B cell (primary cell): ENCODE data around the gene SLC29A4. TPM values are rescaled to one million over a fixed set of nuclear protein-coding genes. Genes with fewer than 3 reads are reported as not detected.

Source experiments
- ATAC-seq: fragments of 200-7000 bp; cut with Tn5 transposase; one replicate; pipeline ENCODE4 v1.10.0; 2021; ENCODE audit warnings: low read depth, mild to moderate bottlenecking, moderate number of reproducible peaks, moderate library complexity
- CTCF ChIA-PET: fragments of 350-600 bp; sonication (Branson Sonifier 250); formaldehyde crosslinking; loops from one replicate; lab custom pipeline; 2021; ENCODE audit warnings: antibody characterized with exemption, inconsistent platforms; lab: Charles Lee
- POLR2A ChIA-PET: fragments of 350-600 bp; sonication (Branson Sonifier 250); formaldehyde crosslinking; loops from one replicate; lab custom pipeline; 2021; ENCODE audit warnings: antibody characterized with exemption; lab: Charles Lee
- DNase-seq: peaks from one replicate; pipeline ENCODE4 v3.0.0; 2013
- H2AFZ ChIP-seq: 2 replicates; pipeline ENCODE4 v1.6.1; 2012; ENCODE audit warnings: mild to moderate bottlenecking, low read depth, low read length; ENCODE audit not compliant: insufficient read depth, poor library complexity, severe bottlenecking
- H3K27ac ChIP-seq, 2 donors: 1 replicate in 1 of 2; 2 replicates in 1 of 2; pipeline ENCODE4 v1.5.1; 2012 to 2013; ENCODE audit warnings: low read length in 2 of 2, mild to moderate bottlenecking in 2 of 2, moderate library complexity in 1 of 2
- H3K27me3 ChIP-seq, 4 experiments: fragments of 200-600 bp in 1 of 4; sonication (generic) in 1 of 4; replicated peaks in 1 of 4; 1 replicate in 2 of 4; 2 replicates in 2 of 4; pipeline versions ENCODE4 v1.6.1 to v1.7.0; 2013 to 2016; ENCODE audit warnings: low read length in 3 of 4, mild to moderate bottlenecking in 2 of 4, mixed read lengths in 1 of 4, moderate library complexity in 1 of 4; ENCODE audit not compliant: insufficient read depth in 4 of 4, control insufficient read depth in 3 of 4; ENCODE audit errors: control extremely low read depth in 1 of 4
- H3K36me3 ChIP-seq, 2 experiments: replicated peaks in 1 of 2; 1 replicate in 1 of 2; 2 replicates in 1 of 2; pipeline versions ENCODE4 v1.6.1 to v1.7.1; 2013; ENCODE audit warnings: low read length in 1 of 2; ENCODE audit not compliant: insufficient read depth in 2 of 2, control insufficient read depth in 1 of 2; ENCODE audit errors: control extremely low read depth in 1 of 2, extremely low read depth in 1 of 2
- H3K4me1 ChIP-seq, 2 donors: fragments of 200-600 bp in 1 of 2; sonication (generic) in 1 of 2; 1 replicate in 1 of 2; 2 replicates in 1 of 2; pipeline versions ENCODE4 v1.5.1 to v1.6.1; 2013 to 2017; ENCODE audit warnings: low read length in 2 of 2; ENCODE audit not compliant: control insufficient read depth in 2 of 2, insufficient read depth in 2 of 2
- H3K4me2 ChIP-seq: replicated peaks from 2 replicates; pipeline ENCODE3; 2012; ENCODE audit warnings: mild to moderate bottlenecking, low read depth, low read length; ENCODE audit not compliant: poor library complexity, severe bottlenecking
- H3K4me3 ChIP-seq, 5 experiments: fragments of 200-600 bp in 1 of 5; sonication (generic) in 1 of 5; 1 replicate in 3 of 5; 2 replicates in 2 of 5; pipeline versions ENCODE4 v1.5.1 to v1.7.0; 2011 to 2016; ENCODE audit warnings: low read length in 4 of 5, mild to moderate bottlenecking in 4 of 5, low read depth in 2 of 5, control low read depth in 1 of 5, moderate library complexity in 1 of 5; ENCODE audit not compliant: insufficient read depth in 1 of 5; ENCODE audit errors: control extremely low read depth in 1 of 5, extremely low read depth in 1 of 5
- H3K79me2 ChIP-seq: fragments of 200-600 bp; sonication (generic); one replicate; pipeline ENCODE4 v1.6.0; 2016; ENCODE audit warnings: low read length; ENCODE audit not compliant: control insufficient read depth, insufficient read depth
- H3K9ac ChIP-seq: fragments of 200-600 bp; sonication (generic); 2 replicates; pipeline ENCODE4 v1.6.1; 2017; ENCODE audit warnings: mild to moderate bottlenecking, low read length, moderate library complexity
- H3K9me3 ChIP-seq, 3 donors: one replicate each; pipeline versions ENCODE4 v1.6.1 to v1.7.1; 2013; ENCODE audit warnings: low read length in 2 of 3; ENCODE audit not compliant: control insufficient read depth in 2 of 3, insufficient read depth in 1 of 3; ENCODE audit errors: control extremely low read depth in 1 of 3
- H4K20me1 ChIP-seq: 2 replicates; pipeline ENCODE4 v1.6.0; 2012; ENCODE audit warnings: mild to moderate bottlenecking, low read length; ENCODE audit not compliant: insufficient read depth, control insufficient read depth, poor library complexity, severe bottlenecking
- H3K27ac Mint-ChIP-seq: one replicate; pipeline ENCODE4 v1.8.0; 2021; ENCODE audit warnings: mixed read lengths
- H3K27me3 Mint-ChIP-seq: one replicate; pipeline ENCODE4 v1.8.0; 2021; ENCODE audit warnings: mixed read lengths
- H3K4me1 Mint-ChIP-seq: one replicate; pipeline ENCODE4 v1.8.0; 2021; ENCODE audit warnings: mixed read lengths
- H3K4me3 Mint-ChIP-seq: one replicate; pipeline ENCODE4 v1.8.0; 2021; ENCODE audit warnings: mixed read lengths
- H3K9me3 Mint-ChIP-seq: one replicate; pipeline ENCODE4 v1.8.0; 2022; ENCODE audit warnings: mixed read lengths; ENCODE audit not compliant: insufficient read depth
- EZH2 ChIP-seq: IDR thresholded peaks from 2 replicates; pipeline ENCODE4 v1.6.1; 2012; ENCODE audit warnings: borderline replicate concordance, low read depth, mild to moderate bottlenecking, moderate library complexity, low read length; ENCODE audit not compliant: insufficient read depth, poor library complexity, severe bottlenecking
- WGBS: methylation state at CpG from one replicate; pipeline ENCODE4 v1.1.5; 2013; ENCODE audit warnings: missing lambda C conversion rate; ENCODE audit not compliant: insufficient coverage; 5-methylcytosine and 5-hydroxymethylcytosine counted together
- intact Hi-C: fragments of 100-400 bp; cut with micrococcal nuclease; formaldehyde crosslinking; loops from one replicate; pipeline ENCODE4 v1.10.0; 2022
- polyA plus RNA-seq: library from polyadenylated mRNA; depleted of rRNA; stranded (reverse); fragments of >200 nt; gene quantifications from 2 replicates; pipeline ENCODE4 v1.2.3, GENCODE V29; 2012
- total RNA-seq, 2 donors: library from RNA; stranded (reverse); fragments of 120-200 nt in 1 of 2; gene quantifications; 1 replicate in 1 of 2; 2 replicates in 1 of 2; pipeline versions ENCODE4 v1.2.3 to v1.2.4, GENCODE V29; 2013 to 2022
- TF ChIP-seq, protein P1 (sequence below): fragments of 200-600 bp; IDR thresholded peaks from one replicate; pipeline ENCODE4 v1.8.0; 2022; ENCODE audit warnings: antibody characterized with exemption, mild to moderate bottlenecking

The SLC29A4 gene
- total and polyA plus RNA-seq, 2 donors (not counting 1 experiment from before 2014, with no cell fraction given), result 0.21 to 0.67 TPM

DNA sequence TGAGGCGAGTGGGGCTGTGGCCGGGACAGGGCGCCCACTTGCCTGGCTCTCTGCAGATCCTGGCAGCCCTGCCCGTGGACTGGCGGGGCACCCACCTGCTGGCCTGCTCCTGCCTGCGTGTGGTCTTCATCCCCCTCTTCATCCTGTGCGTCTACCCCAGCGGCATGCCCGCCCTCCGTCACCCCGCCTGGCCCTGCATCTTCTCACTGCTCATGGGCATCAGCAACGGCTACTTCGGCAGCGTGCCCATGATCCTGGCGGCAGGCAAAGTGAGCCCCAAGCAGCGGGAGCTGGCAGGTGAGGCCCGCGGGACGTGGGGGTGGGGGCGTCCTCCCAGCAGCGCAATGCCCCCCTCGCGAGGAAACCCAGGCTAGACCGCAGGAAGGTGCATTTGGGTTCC, 17.6 kb downstream of the SLC29A4 start:
- H3K9ac ChIP-seq, result no peak overlapping the region
- intact Hi-C loops, result no loop called here
- ATAC-seq (no peak), DNase-seq (no peak)
- H3K36me3 ChIP-seq, result no peaks in the 10 kb centered on the region
- H3K9me3 Mint-ChIP-seq, result no peaks in the 10 kb centered on the region
- peaks cover 11 to 13% of the 10 kb centered on the region in 2 donors for H3K4me1 ChIP-seq
- H3K4me3 Mint-ChIP-seq, result no peak overlapping the region
- POLR2A ChIA-PET, result no interaction called here
- H3K9me3 ChIP-seq, result peaks cover 0 to 12% (median 0%) of the 10 kb centered on the region in 3 donors
- peaks cover 0 to 26% (median 2%) of the 10 kb centered on the region in 4 experiments for H3K27me3 ChIP-seq
- H3K27ac Mint-ChIP-seq, result no peak overlapping the region
- no peaks in the 10 kb centered on the region for H3K79me2 ChIP-seq
- H3K4me1 Mint-ChIP-seq, result peaks cover 11% of the 10 kb centered on the region
- H3K27me3 Mint-ChIP-seq, result peaks cover 22% of the 10 kb centered on the region
- WGBS, result 93% methylated on average over 16 of the region's 24 CpGs
- H4K20me1 ChIP-seq, result no peaks in the 10 kb centered on the region
- no peak overlapping the region for H3K27ac ChIP-seq
- TF ChIP-seq, protein P1, sequence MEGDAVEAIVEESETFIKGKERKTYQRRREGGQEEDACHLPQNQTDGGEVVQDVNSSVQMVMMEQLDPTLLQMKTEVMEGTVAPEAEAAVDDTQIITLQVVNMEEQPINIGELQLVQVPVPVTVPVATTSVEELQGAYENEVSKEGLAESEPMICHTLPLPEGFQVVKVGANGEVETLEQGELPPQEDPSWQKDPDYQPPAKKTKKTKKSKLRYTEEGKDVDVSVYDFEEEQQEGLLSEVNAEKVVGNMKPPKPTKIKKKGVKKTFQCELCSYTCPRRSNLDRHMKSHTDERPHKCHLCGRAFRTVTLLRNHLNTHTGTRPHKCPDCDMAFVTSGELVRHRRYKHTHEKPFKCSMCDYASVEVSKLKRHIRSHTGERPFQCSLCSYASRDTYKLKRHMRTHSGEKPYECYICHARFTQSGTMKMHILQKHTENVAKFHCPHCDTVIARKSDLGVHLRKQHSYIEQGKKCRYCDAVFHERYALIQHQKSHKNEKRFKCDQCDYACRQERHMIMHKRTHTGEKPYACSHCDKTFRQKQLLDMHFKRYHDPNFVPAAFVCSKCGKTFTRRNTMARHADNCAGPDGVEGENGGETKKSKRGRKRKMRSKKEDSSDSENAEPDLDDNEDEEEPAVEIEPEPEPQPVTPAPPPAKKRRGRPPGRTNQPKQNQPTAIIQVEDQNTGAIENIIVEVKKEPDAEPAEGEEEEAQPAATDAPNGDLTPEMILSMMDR, result no peak
- TF ChIP-seq EZH2, result no peak
- H3K4me3 ChIP-seq, result no peak overlapping the region
- no peak overlapping the region for H2AFZ ChIP-seq
- no peak overlapping the region for H3K4me2 ChIP-seq
- CTCF ChIA-PET, result no interaction called here

DNA sequence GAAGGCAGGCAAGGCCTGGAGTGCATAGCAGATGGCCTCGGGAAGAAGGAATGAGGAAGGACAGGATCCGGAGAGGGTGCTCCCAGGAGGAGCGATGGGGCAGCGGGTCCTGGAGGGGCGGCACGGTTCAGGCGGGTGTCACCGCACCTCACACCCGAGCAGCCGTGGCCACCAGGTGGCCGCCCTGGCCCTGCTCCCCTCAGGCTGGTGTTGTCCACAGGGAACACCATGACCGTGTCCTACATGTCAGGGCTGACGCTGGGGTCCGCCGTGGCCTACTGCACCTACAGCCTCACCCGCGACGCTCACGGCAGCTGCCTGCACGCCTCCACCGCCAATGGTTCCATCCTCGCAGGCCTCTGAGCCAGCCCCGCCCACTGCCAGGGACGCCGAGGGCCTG, 19.8 kb downstream of the SLC29A4 start:
- Mint-ChIP-seq H3K4me1 (no peaks in the 10 kb centered on the region), H3K4me3 (no peak overlapping the region), H3K27ac (no peak overlapping the region), H3K27me3 (peaks cover 10% of the 10 kb centered on the region), H3K9me3 (no peaks in the 10 kb centered on the region)
- DNase-seq, result no peak
- ChIA-PET POLR2A (no interaction called here), CTCF (no interaction called here)
- no peak overlapping the region for H3K27ac ChIP-seq
- intact Hi-C loops, result no loop called here
- no peak overlapping the region for H3K4me2 ChIP-seq
- TF ChIP-seq, protein P1, result no peak
- no peak for TF ChIP-seq EZH2
- peaks cover 0 to 14% (median 2%) of the 10 kb centered on the region in 4 experiments for H3K27me3 ChIP-seq
- H3K79me2 ChIP-seq, result no peaks in the 10 kb centered on the region
- no peak overlapping the region for H2AFZ ChIP-seq
- peaks cover under 1 to 3% of the 10 kb centered on the region in 2 donors for H3K4me1 ChIP-seq
- H4K20me1 ChIP-seq, result no peaks in the 10 kb centered on the region
- no peak overlapping the region for H3K9ac ChIP-seq
- 82% methylated on average over 25 of the region's 25 CpGs for WGBS
- H3K4me3 ChIP-seq, result no peak overlapping the region
- H3K36me3 ChIP-seq, result no peaks in the 10 kb centered on the region
- no peak for ATAC-seq
- H3K9me3 ChIP-seq, result peaks cover 0 to 7% (median 0%) of the 10 kb centered on the region in 3 donors
